ENCODE measurements around the gene MRPS35. TPM values are rescaled to one million over a fixed set of nuclear protein-coding genes. Genes with fewer than 3 reads are reported as not detected.

The MRPS35 gene
- total RNA-seq, 4 donors from 2014 or later, result 25.7 to 61.8 (median 56.3) TPM

- Histone ChIP-seq H3K4me1 (peaks cover 0 to 9% (median 0%) of the 10 kb centered on the region in 3 donors), H3K27me3 (no peaks in the 10 kb centered on the region), H3K4me3 (no peak overlapping the region), H3K36me3 (no peaks in the 10 kb centered on the region), H3K9me3 (no peaks in the 10 kb centered on the region), H3K27ac (no peak overlapping the region)
- 61 to 73% methylated on average over 3 of the region's 3 CpGs for WGBS, 2 donors
- intact Hi-C loops (cut with DNase I), result no loop called here
- no peak for TF ChIP-seq POLR2A (IDR thresholded peaks at IDR 0.05)
- TF ChIP-seq CTCF (IDR thresholded peaks at IDR 0.05), result no peak
- DNase-seq, result no peak
Observed at GRCh38 chr12:27771481-27772327, 61.1 kb downstream of the MRPS35 start.

- 19 to 29% methylated on average over 5 of the region's 5 CpGs for WGBS, 2 donors
- Histone ChIP-seq H3K36me3 (no peaks in the 10 kb centered on the region), H3K27me3 (no peaks in the 10 kb centered on the region), H3K4me3 (no peak overlapping the region), H3K27ac (no peak overlapping the region), H3K4me1 (peaks cover 0 to 9% (median 0%) of the 10 kb centered on the region in 3 donors), H3K9me3 (no peaks in the 10 kb centered on the region)
- TF ChIP-seq CTCF (IDR thresholded peaks at IDR 0.05) (no peak), POLR2A (IDR thresholded peaks at IDR 0.05) (no peak)
- DNase-seq, result no peak
- intact Hi-C loops (cut with DNase I), result no loop called here
Observed at GRCh38 chr12:27772328-27773049, 61.9 kb downstream of the MRPS35 start.

DNA sequence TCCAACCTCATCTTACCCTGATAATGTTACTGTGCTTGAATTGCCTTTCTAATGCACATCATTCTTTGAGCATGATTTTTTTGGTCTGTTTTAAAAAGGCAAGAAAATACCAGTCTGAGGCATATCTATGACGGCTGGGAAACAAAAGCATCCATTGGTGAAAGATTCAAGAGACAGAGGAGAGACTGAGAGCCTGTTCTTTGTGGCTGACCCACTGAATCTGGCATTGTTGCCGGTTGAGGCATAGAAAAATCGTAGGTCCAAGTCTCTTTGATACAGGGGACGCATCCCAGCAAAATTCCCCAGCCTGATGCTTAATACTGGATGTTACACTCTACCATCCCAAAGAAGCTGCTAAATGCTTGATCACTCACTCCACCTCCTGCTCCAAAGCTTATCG, 66.5 kb downstream of the MRPS35 start:
- intact Hi-C loops (cut with DNase I), result no loop called here
- no peak for DNase-seq
- H3K4me1 ChIP-seq, result peaks cover 7 to 35% (median 11%) of the 10 kb centered on the region in 3 donors
- no peaks in the 10 kb centered on the region for H3K36me3 ChIP-seq
- H3K9me3 ChIP-seq, result no peaks in the 10 kb centered on the region
- H3K4me3 ChIP-seq, result no peak overlapping the region
- TF ChIP-seq POLR2A (IDR thresholded peaks at IDR 0.05) (no peak), CTCF (IDR thresholded peaks at IDR 0.05) (no peak)
- WGBS, 2 donors, result 84 to 89% methylated on average over 4 to 5 of the region's 5 CpGs
- H3K27ac ChIP-seq, result no peak overlapping the region
- H3K27me3 ChIP-seq, result no peaks in the 10 kb centered on the region

DNA sequence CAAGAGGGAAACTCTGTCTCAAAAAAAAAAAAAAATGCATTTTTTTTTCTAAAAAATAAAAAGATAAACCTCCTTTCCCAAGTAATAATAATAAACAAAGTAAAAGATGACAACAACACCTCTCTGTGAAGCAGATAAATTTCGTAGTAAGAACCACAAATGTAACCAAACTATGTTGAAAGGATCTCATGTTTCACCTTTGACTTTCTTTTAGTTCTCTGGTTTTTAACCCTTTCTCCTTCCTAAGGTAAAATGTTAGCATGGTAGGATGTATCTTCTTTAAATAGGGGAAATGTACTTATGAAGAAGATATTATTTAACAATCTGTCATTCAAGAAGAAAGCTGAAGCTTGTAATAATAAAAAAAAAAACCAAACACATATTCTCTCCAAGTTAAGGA, 67.6 kb downstream of the MRPS35 start:
- H3K4me1 ChIP-seq, result peaks cover 7 to 37% (median 11%) of the 10 kb centered on the region in 3 donors
- DNase-seq, result no peak
- H3K36me3 ChIP-seq, result peaks cover 0 to 7% (median 0%) of the 10 kb centered on the region in 3 donors
- no peak overlapping the region for H3K27ac ChIP-seq
- H3K4me3 ChIP-seq, result no peak overlapping the region
- no peaks in the 10 kb centered on the region for H3K9me3 ChIP-seq
- TF ChIP-seq CTCF (IDR thresholded peaks at IDR 0.05) (no peak), POLR2A (IDR thresholded peaks at IDR 0.05) (no peak)
- no peaks in the 10 kb centered on the region for H3K27me3 ChIP-seq
- 44 to 56% methylated on average over 1 of the region's 1 CpG for WGBS, 2 donors
- intact Hi-C loops (cut with DNase I), result no loop called here

- TF ChIP-seq POLR2A (IDR thresholded peaks at IDR 0.05) (no peak), CTCF (IDR thresholded peaks at IDR 0.05) (no peak)
- H3K27me3 ChIP-seq, result no peaks in the 10 kb centered on the region
- H3K4me1 ChIP-seq, result peaks cover 7 to 49% (median 11%) of the 10 kb centered on the region in 3 donors
- H3K9me3 ChIP-seq, result no peaks in the 10 kb centered on the region
- 15 to 16% methylated on average over 11 to 15 of the region's 36 CpGs for WGBS, 2 donors
- DNase-seq, result no peak
- peak overlapping the region; percentile 76 to 94 (median 89) for H3K27ac ChIP-seq
- intact Hi-C loops (cut with DNase I), result no loop called here
- H3K4me3 ChIP-seq, result peak overlapping the region; percentile 60 to 81 (median 67)
- peaks cover 0 to 7% (median 0%) of the 10 kb centered on the region in 3 donors for H3K36me3 ChIP-seq
Observed at GRCh38 chr12:27779416-27779919, 68.8 kb downstream of the MRPS35 start.

All from esophagus squamous epithelium (tissue), 5 donors.